ENCODE measurements around the gene CCL1.

- TF ChIP-seq FOXP2 (optimal IDR thresholded peaks at IDR 0.05; ENCODE audit: borderline replicate concordance, extremely low read depth, extremely low read length, insufficient read depth) (no peak), POLR2AphosphoS5 (IDR thresholded peaks at IDR 0.05; ENCODE audit: low read depth, low read length) (no peak), REST (IDR thresholded peaks at IDR 0.05; ENCODE audit: insufficient read depth in 1 of 2, low read depth in 2 of 2, low read length in 2 of 2) (no peak), TAF1 (IDR thresholded peaks at IDR 0.05; ENCODE audit: borderline replicate concordance, insufficient read depth, low read length) (no peak)
These were observed 41.1 kb downstream of the CCL1 start for GRCh38 chr17:34321964-34322363.

Data from PFSK-1 (cell line).